ENCODE data around the gene KCNK5. TPM values are rescaled to one million over a fixed set of nuclear protein-coding genes. Genes with fewer than 3 reads are reported as not detected.

KCNK5 gene
- total RNA-seq, 2 experiments from 2014 or later: 25.0 to 25.9 TPM

DNA sequence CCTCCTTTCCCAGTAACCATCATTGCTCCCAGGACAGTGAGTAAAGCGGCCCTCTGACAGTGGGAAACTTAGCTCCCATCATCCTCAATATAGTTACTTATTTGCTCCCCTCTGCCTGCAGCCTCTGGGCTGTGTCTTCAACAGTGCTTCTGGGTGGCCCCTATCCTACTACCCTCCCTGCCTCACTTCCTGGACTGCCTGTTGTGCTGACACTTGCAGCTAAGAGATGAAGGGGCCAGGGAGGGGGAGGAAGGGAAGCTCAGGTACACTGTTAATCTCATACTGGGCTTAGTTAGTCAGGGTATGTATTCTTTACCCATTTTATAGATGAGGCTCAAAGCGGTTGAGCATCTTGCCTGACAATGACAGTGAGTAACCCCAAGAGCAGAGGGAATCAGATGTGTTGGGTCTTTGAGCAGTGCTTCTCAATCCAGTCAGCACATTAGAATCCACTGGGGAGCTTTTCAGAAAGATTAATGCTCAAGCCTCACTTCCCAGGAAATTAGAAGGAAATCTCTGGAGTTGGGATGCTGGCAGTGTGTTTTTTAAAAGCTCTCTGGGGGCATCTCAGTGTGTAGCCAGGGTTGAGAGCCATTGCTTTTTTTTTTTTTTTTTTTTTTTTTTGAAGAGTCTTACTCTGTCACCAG, 27.1 kb upstream of the KCNK5 start:
- Mint-ChIP-seq H3K27ac (no peak overlapping the region), H3K4me1 (ENCODE audit: low read depth) (peaks cover 10% of the 10 kb centered on the region), H3K9me3 (peaks cover 2% of the 10 kb centered on the region), H3K4me3 (no peak overlapping the region), H3K27me3 (peaks cover 7% of the 10 kb centered on the region), H3K36me3 (ENCODE audit: low read depth) (no peaks in the 10 kb centered on the region)
- TF ChIP-seq, protein P1, sequence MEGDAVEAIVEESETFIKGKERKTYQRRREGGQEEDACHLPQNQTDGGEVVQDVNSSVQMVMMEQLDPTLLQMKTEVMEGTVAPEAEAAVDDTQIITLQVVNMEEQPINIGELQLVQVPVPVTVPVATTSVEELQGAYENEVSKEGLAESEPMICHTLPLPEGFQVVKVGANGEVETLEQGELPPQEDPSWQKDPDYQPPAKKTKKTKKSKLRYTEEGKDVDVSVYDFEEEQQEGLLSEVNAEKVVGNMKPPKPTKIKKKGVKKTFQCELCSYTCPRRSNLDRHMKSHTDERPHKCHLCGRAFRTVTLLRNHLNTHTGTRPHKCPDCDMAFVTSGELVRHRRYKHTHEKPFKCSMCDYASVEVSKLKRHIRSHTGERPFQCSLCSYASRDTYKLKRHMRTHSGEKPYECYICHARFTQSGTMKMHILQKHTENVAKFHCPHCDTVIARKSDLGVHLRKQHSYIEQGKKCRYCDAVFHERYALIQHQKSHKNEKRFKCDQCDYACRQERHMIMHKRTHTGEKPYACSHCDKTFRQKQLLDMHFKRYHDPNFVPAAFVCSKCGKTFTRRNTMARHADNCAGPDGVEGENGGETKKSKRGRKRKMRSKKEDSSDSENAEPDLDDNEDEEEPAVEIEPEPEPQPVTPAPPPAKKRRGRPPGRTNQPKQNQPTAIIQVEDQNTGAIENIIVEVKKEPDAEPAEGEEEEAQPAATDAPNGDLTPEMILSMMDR (IDR thresholded peaks at IDR 0.05): no peak
- ATAC-seq (peak; percentile 58), DNase-seq (peak; percentile 18)
- POLR2A ChIA-PET: interaction anchor here (0.9 to 1.1 kb wide), 2 partner anchors 12 to 25 kb away, joined by 3 read pairs; no protein-coding TSS in a partner anchor
- intact Hi-C loops (cut with micrococcal nuclease): no loop called here
- CTCF ChIA-PET: interaction anchor here (1.5 to 2.7 kb wide), 2 partner anchors 9 to 46 kb away, joined by 5 to 6 read pairs; no protein-coding TSS in a partner anchor

DNA sequence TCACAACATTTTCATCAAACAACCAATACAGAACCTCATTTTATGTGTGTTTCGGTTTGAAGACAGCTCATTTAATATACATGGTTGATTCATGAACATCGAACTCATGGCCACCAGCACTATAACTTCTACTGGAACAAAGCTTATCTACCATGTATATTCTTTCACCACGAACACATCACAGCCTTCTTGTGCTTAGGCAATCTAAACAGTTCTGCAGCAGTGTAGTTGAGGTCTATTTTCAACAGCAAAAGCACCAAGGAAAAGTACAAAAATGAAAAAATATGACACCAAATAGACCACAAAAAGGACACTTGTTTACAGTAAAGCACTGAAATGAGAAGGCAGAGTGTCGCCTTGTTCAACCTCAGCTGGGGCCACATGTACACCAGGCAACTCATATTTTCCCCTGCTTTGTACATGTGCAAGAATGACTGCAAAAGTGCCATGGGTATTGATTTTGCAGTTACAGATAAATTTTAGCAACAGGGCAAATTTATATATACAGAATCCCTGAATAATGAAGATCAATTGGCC, 25.8 kb upstream of the KCNK5 start:
- Mint-ChIP-seq H3K4me3 (no peak overlapping the region), H3K4me1 (ENCODE audit: low read depth) (peaks cover 10% of the 10 kb centered on the region), H3K27ac (no peak overlapping the region), H3K36me3 (ENCODE audit: low read depth) (no peaks in the 10 kb centered on the region), H3K9me3 (peaks cover 2% of the 10 kb centered on the region), H3K27me3 (no peaks in the 10 kb centered on the region)
- TF ChIP-seq, protein P1 (IDR thresholded peaks at IDR 0.05): no peak
- CTCF ChIA-PET: interaction anchor here (0.7 to 2.7 kb wide), 3 partner anchors 10 to 48 kb away, joined by 3 to 6 read pairs (median 5); no protein-coding TSS in a partner anchor
- POLR2A ChIA-PET: interaction anchor here (0.8 kb wide), 1 partner anchor 9 kb away, joined by 4 read pairs; no protein-coding TSS in a partner anchor
- intact Hi-C loops (cut with micrococcal nuclease): no loop called here
- DNase-seq (peak; percentile 10), ATAC-seq (no peak)

DNA sequence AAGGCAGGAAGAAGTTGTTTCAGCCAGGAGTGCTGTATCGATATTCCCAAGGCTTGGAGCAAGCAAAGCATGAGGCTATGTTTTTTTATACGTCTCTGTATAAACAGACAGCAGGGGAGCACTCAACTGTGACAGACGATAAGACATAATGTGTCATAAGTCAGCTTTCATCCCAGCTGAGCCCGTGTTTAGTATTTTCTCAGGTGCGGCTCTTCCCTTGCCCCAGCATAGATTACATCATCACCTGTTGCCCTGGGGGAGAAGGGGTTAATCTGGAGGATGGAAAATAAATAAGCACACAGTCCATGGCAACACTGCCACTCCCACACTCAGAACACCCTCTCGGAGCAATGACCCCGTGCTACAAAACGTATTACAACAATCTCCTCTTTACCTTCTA, 22.1 kb upstream of the KCNK5 start:
- H3K4me3 Mint-ChIP-seq: no peak overlapping the region
- intact Hi-C loops (cut with micrococcal nuclease): no loop called here
- DNase-seq: no peak
- H3K36me3 Mint-ChIP-seq (ENCODE audit: low read depth): no peaks in the 10 kb centered on the region
- H3K27me3 Mint-ChIP-seq: no peaks in the 10 kb centered on the region
- TF ChIP-seq, protein P1 (IDR thresholded peaks at IDR 0.05): no peak
- peaks cover 2% of the 10 kb centered on the region for H3K9me3 Mint-ChIP-seq
- H3K4me1 Mint-ChIP-seq (ENCODE audit: low read depth): peaks cover 12% of the 10 kb centered on the region
- ChIA-PET POLR2A (no interaction called here), CTCF (no interaction called here)
- no peak overlapping the region for H3K27ac Mint-ChIP-seq
- no peak for ATAC-seq

DNA sequence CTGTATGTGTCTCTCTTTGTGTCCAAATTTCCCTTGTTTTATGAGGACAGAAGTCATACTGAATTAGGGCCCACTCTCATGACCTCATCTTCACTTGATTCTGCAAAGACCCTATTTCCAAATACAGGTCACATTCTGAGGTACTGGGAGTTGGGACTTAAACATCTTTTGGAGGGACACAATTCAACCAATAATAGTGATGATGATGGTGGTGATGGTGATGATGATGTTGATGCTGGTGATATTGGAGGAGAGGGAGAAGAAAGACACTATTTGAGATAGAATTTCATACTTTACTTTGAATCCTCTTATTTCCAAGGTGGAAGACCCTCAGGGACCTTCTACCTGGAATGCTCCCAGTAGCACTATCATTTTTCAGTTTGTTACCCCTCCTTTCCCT, 21.2 kb upstream of the KCNK5 start:
- H3K9me3 Mint-ChIP-seq: peaks cover 2% of the 10 kb centered on the region
- peaks cover 8% of the 10 kb centered on the region for H3K4me1 Mint-ChIP-seq (ENCODE audit: low read depth)
- ATAC-seq: no peak
- H3K36me3 Mint-ChIP-seq (ENCODE audit: low read depth): no peaks in the 10 kb centered on the region
- DNase-seq: no peak
- H3K27me3 Mint-ChIP-seq: no peaks in the 10 kb centered on the region
- no peak overlapping the region for H3K27ac Mint-ChIP-seq
- no peak overlapping the region for H3K4me3 Mint-ChIP-seq
- intact Hi-C loops (cut with micrococcal nuclease): no loop called here
- CTCF ChIA-PET: no interaction called here
- POLR2A ChIA-PET: no interaction called here
- TF ChIP-seq, protein P1 (IDR thresholded peaks at IDR 0.05): no peak

DNA sequence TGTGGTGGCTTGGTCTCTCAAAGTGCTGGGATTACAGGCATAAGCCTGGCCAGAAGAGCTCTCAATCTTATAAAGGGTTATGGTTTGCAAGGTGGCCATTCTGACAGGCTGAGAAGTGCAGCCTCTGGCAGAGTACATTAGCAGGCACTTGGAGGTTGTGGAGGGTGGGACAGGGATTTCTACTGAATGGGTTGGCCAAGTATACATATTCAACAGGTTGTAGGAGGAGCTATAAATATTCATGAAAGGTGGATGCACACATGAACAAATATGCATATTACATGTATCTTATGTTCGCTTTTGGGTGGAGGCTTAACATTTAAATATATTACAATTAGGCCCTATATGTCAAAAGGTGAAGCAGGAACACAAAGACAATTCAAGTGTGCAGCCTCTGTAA, 20.0 kb upstream of the KCNK5 start:
- ATAC-seq (no peak), DNase-seq (no peak)
- H3K9me3 Mint-ChIP-seq: no peaks in the 10 kb centered on the region
- no peaks in the 10 kb centered on the region for H3K27me3 Mint-ChIP-seq
- intact Hi-C loops (cut with micrococcal nuclease): no loop called here
- ChIA-PET CTCF (no interaction called here), POLR2A (interaction anchor here (0.8 kb wide), 1 partner anchor 17 kb away, joined by 4 read pairs; no protein-coding TSS in a partner anchor)
- peaks cover 6% of the 10 kb centered on the region for H3K4me1 Mint-ChIP-seq (ENCODE audit: low read depth)
- H3K4me3 Mint-ChIP-seq: no peak overlapping the region
- no peak overlapping the region for H3K27ac Mint-ChIP-seq
- H3K36me3 Mint-ChIP-seq (ENCODE audit: low read depth): no peaks in the 10 kb centered on the region
- TF ChIP-seq, protein P1 (IDR thresholded peaks at IDR 0.05): no peak

Data from activated CD8-positive, alpha-beta T cell treated with anti-CD3 and anti-CD28 coated beads for 36 hours (primary cell).